Measurements from ENCODE around the gene ANKRD44.
A peak's percentile ranks its signal among the peaks of the same experiment; 100 is the strongest.

Gene ANKRD44

GRCh38 chr2:197236159-197236558 is 74.4 kb downstream of the ANKRD44 start:
- no peak for DNase-seq

DNA sequence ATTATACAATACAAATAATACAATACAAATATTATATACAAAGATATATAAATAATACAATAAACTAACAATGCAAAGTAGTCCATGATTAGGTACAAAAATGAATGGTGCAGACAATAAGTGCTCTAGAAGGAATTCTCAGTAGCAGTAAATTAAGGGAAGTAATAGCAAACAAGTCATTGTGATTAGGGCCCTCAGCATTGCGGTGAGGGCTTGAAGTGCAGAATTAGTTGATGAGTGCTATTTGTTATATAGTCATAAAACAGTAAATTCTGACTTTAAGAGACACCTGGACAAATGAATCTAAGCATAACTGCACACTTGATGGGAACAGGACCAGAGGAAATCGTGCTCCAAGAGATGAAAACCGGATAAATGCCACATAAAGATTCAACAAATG is 74.9 kb downstream of the ANKRD44 start:
- DNase-seq, result no peak

- no peak for DNase-seq
Observed at GRCh38 chr2:197234671-197235191, 75.8 kb downstream of the ANKRD44 start.

DNA sequence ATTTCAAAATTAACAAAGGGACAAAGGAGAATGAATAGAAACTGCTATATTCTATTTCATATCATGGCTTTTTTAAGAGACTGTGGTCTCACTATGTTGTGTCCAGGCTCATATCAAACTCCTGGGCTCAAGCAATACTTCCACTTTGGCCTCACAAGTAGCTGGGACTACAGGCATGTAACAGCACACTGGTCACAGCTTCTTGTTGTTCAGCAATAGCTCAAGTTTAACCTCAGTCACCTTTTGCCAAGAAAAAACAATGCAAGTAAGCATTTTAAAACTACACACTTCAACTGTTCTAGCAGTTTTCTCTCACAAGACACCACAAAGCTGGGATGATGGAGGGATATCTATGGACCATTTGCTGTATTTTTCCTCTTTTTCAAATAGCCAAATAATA is 77.1 kb downstream of the ANKRD44 start:
- DNase-seq, result no peak

GRCh38 chr2:197232010-197232409 is 78.6 kb downstream of the ANKRD44 start:
- DNase-seq, result no peak

- DNase-seq, result peak; percentile 64
Observed at GRCh38 chr2:197229509-197230443, 80.8 kb downstream of the ANKRD44 start.

GRCh38 chr2:197223451-197223850 is 87.1 kb downstream of the ANKRD44 start:
- no peak for DNase-seq

GRCh38 chr2:197219636-197220035 is 90.9 kb downstream of the ANKRD44 start:
- DNase-seq, result no peak

- DNase-seq, result no peak
Observed at GRCh38 chr2:197217541-197217940, 93.0 kb downstream of the ANKRD44 start.

DNA sequence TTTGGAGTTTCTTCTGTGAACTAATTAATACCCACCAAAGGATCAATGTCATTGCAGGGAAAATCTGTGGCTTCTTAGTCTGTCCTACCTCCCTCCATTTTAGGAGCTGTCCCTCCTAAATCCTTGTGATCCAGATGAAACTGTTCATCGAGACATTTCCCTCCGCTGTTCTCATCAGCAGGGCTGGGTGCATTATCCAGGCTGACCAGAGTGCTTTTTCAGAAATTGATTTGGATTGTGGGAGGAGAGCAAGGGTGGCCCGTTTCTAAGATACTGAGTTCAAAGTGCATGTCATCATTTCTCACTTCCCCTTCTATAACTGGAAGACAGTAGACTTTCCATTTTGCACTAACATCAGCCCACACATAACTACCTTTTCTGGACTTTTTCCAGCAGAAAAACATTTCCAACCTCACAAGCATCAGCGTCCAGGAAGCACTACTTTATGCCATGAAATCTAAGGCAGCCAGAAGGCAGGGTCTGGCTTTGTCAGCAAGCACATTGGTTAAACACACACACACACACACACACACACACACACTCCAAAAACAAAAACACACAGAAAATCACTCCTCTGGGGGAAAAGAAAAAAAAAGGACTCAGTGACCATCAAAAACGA is 94.1 kb downstream of the ANKRD44 start:
- DNase-seq, result no peak

DNA sequence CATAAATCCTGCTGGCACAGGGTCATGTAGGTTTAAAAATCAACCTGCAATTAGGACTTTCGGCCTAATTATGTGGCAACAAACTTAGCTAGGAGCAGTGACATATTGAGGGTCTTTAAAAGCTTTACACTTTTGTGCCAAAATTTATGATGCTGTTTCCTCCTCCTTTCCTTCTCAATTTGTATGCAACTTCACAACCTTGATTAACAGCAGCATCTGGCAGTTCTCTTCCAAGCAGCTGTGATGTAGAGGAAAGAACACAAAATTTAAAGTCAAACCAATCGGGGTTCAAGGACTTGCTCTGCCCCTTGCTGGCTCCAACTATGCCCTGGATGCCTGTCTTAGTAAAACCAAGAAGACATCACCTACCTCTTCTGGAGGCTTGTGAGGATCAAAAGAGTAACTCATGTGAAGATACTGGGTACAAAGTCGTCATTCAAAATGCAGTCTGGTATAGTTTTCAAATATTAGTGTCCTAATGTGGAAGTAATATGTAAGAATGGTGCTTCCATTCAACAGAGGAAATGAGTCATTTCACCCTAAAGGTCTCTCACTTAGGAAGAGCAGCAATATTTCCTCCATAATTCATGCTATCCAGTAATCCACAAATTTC is 94.7 kb downstream of the ANKRD44 start:
- peak; percentile 17 for DNase-seq

DNA sequence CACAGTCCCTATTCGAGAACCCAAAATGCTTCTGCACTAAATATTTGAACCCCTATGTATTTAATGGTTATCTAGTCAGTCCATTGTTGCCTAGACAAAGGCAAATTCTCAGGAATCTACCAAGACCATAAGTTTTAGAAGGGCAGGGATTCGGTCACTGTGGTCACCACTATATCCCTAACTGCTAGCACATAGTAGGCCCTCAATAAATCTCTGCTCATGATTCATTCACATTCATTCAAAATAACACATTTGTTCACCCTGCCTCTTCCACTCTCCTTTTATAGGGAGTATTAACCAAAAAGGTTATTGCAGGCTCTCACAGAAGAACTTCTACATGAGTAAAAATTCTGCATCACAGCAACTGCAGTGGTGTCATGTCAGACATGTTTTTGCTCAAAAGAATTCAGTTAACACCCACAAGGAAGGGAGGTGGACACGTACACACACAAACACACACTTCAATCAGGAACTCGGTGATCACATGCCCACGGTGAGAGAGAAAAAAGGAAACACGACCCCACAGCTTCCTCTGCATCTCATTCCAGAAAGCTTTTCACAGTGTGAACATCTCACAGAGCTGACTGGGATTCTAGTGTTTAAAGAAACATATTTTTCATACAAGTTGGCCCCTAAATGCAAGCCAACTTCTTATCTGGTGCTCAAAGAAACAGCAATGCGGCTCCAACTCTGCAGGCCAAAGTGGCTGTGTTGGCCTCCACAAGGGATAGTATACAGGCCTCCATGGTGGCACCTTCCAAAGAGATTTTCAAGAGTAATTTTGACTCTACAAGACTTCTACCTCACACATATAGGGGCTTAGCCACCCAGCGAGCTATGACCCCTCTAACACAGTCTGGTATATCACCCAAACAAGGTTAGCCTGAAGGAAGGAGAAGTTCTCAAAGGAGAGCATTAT is 98.0 kb downstream of the ANKRD44 start:
- DNase-seq, result no peak

GRCh38 chr2:197211881-197212342 is 98.7 kb downstream of the ANKRD44 start:
- no peak for DNase-seq

DNA sequence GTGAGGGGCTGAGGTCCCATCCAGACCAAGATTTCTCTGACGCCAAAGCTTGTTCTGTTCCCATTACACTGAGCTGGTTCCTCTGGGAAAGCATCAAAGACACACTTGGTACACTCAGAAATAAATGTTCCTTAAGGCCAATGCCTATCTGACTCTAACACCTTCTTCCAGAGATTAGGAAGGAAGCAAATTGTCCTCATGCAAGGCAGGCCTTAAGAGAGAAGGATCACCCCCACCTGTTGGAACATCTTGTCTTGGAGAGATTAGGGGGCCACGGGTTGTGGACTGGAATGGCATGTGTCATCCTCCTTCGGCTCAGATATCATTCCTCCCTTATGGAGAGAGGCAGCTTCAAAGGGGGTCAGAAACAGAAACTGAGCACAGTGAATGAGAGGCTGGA is 100.2 kb downstream of the ANKRD44 start:
- DNase-seq, result no peak

GRCh38 chr2:197209742-197210408 is 100.7 kb downstream of the ANKRD44 start:
- no peak for DNase-seq

DNA sequence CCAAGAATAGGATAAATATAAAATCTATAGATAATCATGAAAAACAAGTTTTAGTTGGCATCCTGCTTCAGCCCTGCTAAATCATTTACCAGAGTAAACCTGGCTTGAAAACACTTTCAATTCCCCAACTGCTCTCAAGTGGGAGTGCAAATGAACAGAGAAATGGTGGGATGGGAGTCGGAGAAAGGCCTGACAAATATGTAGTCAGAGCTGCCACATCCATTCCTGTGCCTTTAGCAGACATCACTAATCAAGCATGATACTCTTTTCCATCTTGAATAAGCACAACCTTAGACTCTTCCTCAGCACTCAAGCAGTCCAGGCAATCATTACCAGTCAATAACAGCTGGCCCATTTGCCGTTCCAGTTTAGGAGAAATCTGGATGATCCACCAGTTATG is 101.3 kb downstream of the ANKRD44 start:
- DNase-seq, result no peak

- no peak for DNase-seq
Observed at GRCh38 chr2:197208841-197209240, 101.7 kb downstream of the ANKRD44 start.

DNA sequence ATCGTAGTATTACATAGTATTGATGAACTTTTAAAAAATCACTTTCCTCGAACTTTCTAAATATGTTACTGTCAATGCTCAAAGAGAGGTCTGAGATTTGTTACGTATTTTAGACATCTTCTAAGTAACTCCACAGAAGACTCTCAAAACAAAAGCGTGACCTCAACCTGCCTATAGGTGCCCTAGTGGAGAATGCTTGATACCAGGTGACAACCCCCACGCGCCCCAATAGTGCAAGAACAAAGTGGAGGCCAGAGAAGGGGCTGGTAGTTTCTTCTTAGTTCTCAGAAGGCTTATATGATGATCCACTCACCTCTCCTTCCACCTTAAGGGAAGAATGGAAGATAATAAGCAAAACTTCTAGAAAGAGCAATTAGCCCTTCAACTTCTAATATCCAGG is 102.6 kb downstream of the ANKRD44 start:
- no peak for DNase-seq

DNA sequence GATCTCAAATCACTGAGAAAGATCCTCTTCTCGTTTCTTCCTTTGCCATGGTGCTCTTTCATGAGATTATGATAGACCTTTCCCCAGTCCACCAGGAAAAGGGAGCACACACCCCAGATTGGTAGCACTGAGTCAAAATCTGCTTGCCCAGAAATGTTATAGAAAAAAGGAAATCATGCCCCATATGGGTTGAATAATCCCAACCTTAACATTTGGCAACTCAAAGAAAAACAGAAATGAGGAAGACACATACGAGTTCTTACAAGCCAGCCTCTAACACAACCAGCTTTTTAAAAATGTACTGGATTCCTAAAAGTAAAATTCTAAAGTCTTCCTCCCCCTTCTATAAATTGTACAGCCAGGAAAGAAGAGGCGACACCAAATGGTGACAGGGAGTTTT is 103.0 kb downstream of the ANKRD44 start:
- DNase-seq, result no peak

- no peak for DNase-seq
Observed at GRCh38 chr2:197207106-197207505, 103.5 kb downstream of the ANKRD44 start.

DNA sequence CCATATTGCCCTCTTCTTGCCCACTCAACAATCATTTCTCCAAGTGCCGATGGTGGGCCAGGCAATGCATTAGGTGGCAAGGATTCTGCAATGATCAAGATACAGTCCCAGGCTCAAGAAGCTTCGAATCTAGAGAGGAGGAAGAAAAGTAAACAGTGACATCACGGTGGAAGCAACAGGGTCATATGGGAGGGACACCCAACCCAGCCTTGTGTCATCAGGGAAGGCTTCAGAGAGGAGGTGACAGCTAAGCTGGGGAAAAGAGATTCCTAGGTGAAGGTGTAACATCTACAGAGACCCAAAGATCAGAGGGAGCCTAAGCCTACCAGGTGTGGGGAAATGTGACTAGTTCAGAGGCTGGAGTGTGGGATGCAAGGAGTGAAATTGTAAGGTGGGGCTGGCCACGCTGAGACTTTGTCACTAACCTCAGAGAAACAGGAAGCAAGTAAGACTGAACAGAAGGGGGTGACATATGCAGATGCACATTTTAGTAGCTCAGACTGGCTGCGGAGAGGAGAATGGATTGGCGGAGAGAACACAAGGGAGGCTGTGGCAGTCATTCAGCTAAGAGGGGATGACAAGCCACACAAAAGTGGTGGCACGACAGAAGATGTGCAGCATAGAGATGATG is 104.9 kb downstream of the ANKRD44 start:
- no peak for DNase-seq
